Breast epithelium (tissue), 4 donors: ENCODE measurements around the gene ADGRG3. TPM values are rescaled to one million over a fixed set of nuclear protein-coding genes. Genes with fewer than 3 reads are reported as not detected.

Experiments
- DNase-seq, 2 donors: peaks; one replicate each; pipeline ENCODE4 v3.0.0-alpha.2; 2019; ENCODE audit warnings: low spot score in 2 of 2
- H3K27ac ChIP-seq, 2 donors: fragments of 200-600 bp; sonication (generic) in 1 of 2; one replicate each; pipeline ENCODE4 v1.5.1; 2016 to 2019; ENCODE audit warnings: mild to moderate bottlenecking in 1 of 2
- H3K27me3 ChIP-seq, 2 donors: fragments of 200-600 bp; sonication (generic) in 1 of 2; one replicate each; pipeline versions ENCODE4 v1.5.1 to v1.6.0; 2017 to 2019; ENCODE audit warnings: control low read depth in 1 of 2, mild to moderate bottlenecking in 1 of 2
- H3K36me3 ChIP-seq: fragments of 200-600 bp; one replicate; pipeline ENCODE4 v1.5.1; 2019
- H3K4me1 ChIP-seq, 2 donors: fragments of 200-600 bp; sonication (generic); one replicate each; pipeline ENCODE4 v1.5.1; 2016 to 2019; ENCODE audit warnings: control low read depth in 1 of 2
- H3K4me3 ChIP-seq, 3 donors: fragments of 200-600 bp; sonication (generic); 1 replicate in 2 of 3; 2 replicates in 1 of 3; pipeline ENCODE4 v1.5.1; 2016 to 2019; ENCODE audit warnings: mild to moderate bottlenecking in 3 of 3, moderate library complexity in 2 of 3
- H3K9me3 ChIP-seq, 2 donors: fragments of 200-600 bp; sonication (generic) in 1 of 2; one replicate each; pipeline ENCODE4 v1.5.1; 2016 to 2019; ENCODE audit warnings: control low read depth in 1 of 2
- CTCF ChIP-seq, 3 donors: fragments of 450-650 bp; IDR thresholded peaks; one replicate each; pipeline ENCODE4 v1.5.1; 2016 to 2017; ENCODE audit warnings: antibody characterized with exemption in 3 of 3, mild to moderate bottlenecking in 3 of 3, moderate library complexity in 3 of 3
- POLR2A ChIP-seq: fragments of 450-650 bp; IDR thresholded peaks from one replicate; pipeline ENCODE4 v1.6.1; 2016; ENCODE audit warnings: antibody characterized with exemption, mild to moderate bottlenecking, moderate library complexity
- POLR2AphosphoS5 ChIP-seq, 3 donors: sonication (generic); formaldehyde crosslinking; IDR thresholded peaks; one replicate each; pipeline ENCODE4 v1.6.1; 2017; ENCODE audit warnings: antibody characterized with exemption in 3 of 3
- intact Hi-C: fragments of 100-400 bp; cut with DNase I; formaldehyde crosslinking; loops from one replicate; pipeline ENCODE4 v1.15.1; 2023; ENCODE audit warnings: low total_unique reads
- total RNA-seq, 3 donors: library from RNA; depleted of rRNA; stranded (reverse); fragments of >200 nt; gene quantifications; one replicate each; pipeline ENCODE4 v1.1.0, GENCODE V29; 2016

ADGRG3 gene
- total RNA-seq, 3 donors from 2014 or later, result 0.64 to 5.2 (median 1.6) TPM

GRCh38 chr16:57703416-57704010 is 35.4 kb downstream of the ADGRG3 start:
- no peak overlapping the region for H3K27ac ChIP-seq
- no peaks in the 10 kb centered on the region for H3K36me3 ChIP-seq
- no peak for DNase-seq
- no peak for TF ChIP-seq CTCF (IDR thresholded peaks at IDR 0.05)
- no peak for TF ChIP-seq POLR2AphosphoS5 (IDR thresholded peaks at IDR 0.05)
- no peak for TF ChIP-seq POLR2A
- H3K9me3 ChIP-seq, result no peaks in the 10 kb centered on the region
- H3K27me3 ChIP-seq, result no peaks in the 10 kb centered on the region
- H3K4me3 ChIP-seq, result no peak overlapping the region
- no peaks in the 10 kb centered on the region for H3K4me1 ChIP-seq
- intact Hi-C loops, result no loop called here

DNA sequence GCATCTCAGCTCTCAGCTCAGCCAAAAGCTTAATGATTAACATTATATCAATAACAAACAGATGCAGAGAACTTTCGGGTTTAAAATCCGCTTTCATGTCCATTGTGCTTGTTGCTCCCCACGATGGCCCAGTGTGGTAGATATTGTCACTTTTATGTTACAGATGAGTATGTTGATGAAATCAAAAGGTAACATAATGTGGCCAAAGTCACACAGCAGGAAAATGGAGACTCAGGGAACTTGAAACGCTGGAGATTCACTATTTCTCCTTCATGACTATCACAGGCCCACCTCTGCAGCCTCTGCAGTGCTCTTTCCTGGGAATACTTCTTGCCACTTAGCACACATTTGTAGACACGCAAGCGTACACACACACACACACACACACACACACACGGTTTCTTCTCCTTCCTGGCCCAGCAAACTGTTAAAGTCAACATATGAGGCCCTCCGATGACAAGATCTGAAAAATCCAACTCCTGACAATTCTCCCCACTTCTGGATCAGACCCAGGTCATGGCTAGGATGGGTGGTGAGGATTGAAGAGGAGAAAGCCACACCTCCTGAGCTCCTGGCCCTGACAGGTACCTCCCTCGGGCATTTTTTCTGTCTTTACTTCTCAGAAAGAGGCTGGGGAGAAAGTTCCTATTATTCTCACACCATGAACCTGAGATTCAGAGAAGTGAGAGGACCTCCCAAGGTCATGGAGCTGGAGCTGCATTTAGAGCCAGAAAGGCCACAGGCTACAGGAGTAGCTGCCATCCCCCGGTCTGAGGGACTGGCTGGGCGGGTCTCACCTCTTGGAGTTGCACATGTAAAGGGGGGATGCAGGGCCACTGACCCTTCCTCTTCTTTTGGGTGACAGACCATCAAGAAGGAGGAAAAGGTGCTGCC is 36.2 kb downstream of the ADGRG3 start:
- Histone ChIP-seq H3K36me3 (no peaks in the 10 kb centered on the region), H3K27me3 (no peaks in the 10 kb centered on the region), H3K27ac (no peak overlapping the region), H3K4me1 (no peaks in the 10 kb centered on the region), H3K4me3 (no peak overlapping the region), H3K9me3 (no peaks in the 10 kb centered on the region)
- intact Hi-C loops, result no loop called here
- TF ChIP-seq POLR2A (no peak), CTCF (IDR thresholded peaks at IDR 0.05) (no peak), POLR2AphosphoS5 (IDR thresholded peaks at IDR 0.05) (no peak)
- no peak for DNase-seq

- no peak overlapping the region for H3K27ac ChIP-seq
- intact Hi-C loops, result no loop called here
Measured at GRCh38 chr16:57704905-57705852, 37.1 kb downstream of the ADGRG3 start.

GRCh38 chr16:57706717-57707116 is 38.6 kb downstream of the ADGRG3 start:
- Histone ChIP-seq H3K4me3 (no peak overlapping the region), H3K27ac (no peak overlapping the region), H3K36me3 (no peaks in the 10 kb centered on the region), H3K4me1 (no peaks in the 10 kb centered on the region), H3K9me3 (no peaks in the 10 kb centered on the region), H3K27me3 (no peaks in the 10 kb centered on the region)
- intact Hi-C loops, result no loop called here
- no peak for DNase-seq
- TF ChIP-seq CTCF (IDR thresholded peaks at IDR 0.05), result no peak
- TF ChIP-seq POLR2AphosphoS5 (IDR thresholded peaks at IDR 0.05), result no peak
- no peak for TF ChIP-seq POLR2A

More at GRCh38 chr16:57704905-57705852, 37.1 kb downstream of the ADGRG3 start:
- DNase-seq, result no peak
- H3K36me3 ChIP-seq, result no peaks in the 10 kb centered on the region
- no peaks in the 10 kb centered on the region for H3K4me1 ChIP-seq
- TF ChIP-seq CTCF (IDR thresholded peaks at IDR 0.05), result no peak
- TF ChIP-seq POLR2AphosphoS5 (IDR thresholded peaks at IDR 0.05), result no peak
- no peak for TF ChIP-seq POLR2A
- no peaks in the 10 kb centered on the region for H3K9me3 ChIP-seq
- no peak overlapping the region for H3K4me3 ChIP-seq
- H3K27me3 ChIP-seq, result no peaks in the 10 kb centered on the region
